ENCODE data around the gene VTA1. TPM values are rescaled to one million over a fixed set of nuclear protein-coding genes. Genes with fewer than 3 reads are reported as not detected.

VTA1 gene
- total and polyA plus RNA-seq, 4 donors: 20.1 to 29.9 (median 25.7) TPM

DNA sequence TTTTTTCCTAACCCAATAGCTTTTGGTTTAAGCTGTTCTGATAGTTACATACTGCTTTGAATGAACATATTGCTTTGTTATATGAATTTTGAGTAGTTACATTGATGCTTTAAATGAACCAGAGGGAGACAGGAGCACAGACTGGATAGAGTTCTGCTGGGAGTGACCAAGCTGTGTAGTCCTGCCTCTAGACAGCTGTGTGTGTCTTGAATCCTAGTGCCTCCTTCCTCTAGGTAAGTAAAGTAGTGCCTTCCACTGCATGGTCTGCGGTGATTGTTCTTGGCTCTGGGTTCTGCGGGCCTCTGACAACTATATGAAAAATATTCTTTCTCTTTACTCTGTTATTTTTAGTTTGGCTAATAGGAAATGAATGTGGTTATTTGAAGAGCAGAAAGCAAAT is 108.7 kb downstream of the VTA1 start:
- no peak overlapping the region for H3K4me3 ChIP-seq (ENCODE audit: low read length in 2 of 2)
- 0 to 11% methylated on average over 2 of the region's 2 CpGs for WGBS, 2 donors

DNA sequence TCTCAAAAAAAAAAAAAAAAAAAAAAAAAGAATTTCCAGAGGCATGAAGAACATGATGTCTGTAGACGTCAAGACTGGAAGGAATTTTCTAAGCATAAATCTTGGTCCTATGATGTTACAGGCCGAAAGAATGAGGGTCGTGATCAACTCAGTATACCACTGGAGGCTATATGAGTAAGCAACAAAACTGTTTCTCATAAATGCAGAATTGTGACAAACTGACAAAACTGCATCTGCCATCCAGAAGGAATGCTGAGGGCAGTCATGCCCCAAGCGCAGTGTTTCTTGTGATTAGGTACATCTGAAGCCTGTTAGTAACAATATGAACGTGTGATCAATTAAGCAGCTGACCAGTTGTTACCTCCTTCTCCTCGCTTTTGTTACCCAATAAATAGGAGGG is 111.2 kb downstream of the VTA1 start:
- ATAC-seq (ENCODE audit: low FRiP score): no peak
- no peaks in the 10 kb centered on the region for H3K9me3 ChIP-seq (ENCODE audit: control insufficient read depth, low read length)
- no peaks in the 10 kb centered on the region for H3K36me3 ChIP-seq (ENCODE audit: control insufficient read depth in 1 of 2, insufficient read depth in 2 of 2, low read length in 1 of 2)
- no peak overlapping the region for H3K4me3 ChIP-seq (ENCODE audit: low read length in 2 of 2)
- H3K27ac ChIP-seq (ENCODE audit: low read depth in 1 of 2, low read length in 2 of 2): no peak overlapping the region
- 94 to 99% methylated on average over 6 of the region's 6 CpGs for WGBS, 2 donors
- H3K4me1 ChIP-seq (ENCODE audit: control insufficient read depth in 1 of 2, insufficient read depth in 2 of 2, low read length in 2 of 2): peaks cover 5 to 8% of the 10 kb centered on the region in 2 donors
- intact Hi-C loops (cut with DNase I): no loop called here
- no peaks in the 10 kb centered on the region for H3K27me3 ChIP-seq (ENCODE audit: control insufficient read depth in 1 of 2, insufficient read depth in 2 of 2, low read length in 1 of 2)
- no peak for DNase-seq

More for the DNA sequence above, 108.7 kb downstream of the VTA1 start:
- ATAC-seq (ENCODE audit: low FRiP score) (no peak), DNase-seq (no peak)
- Histone ChIP-seq H3K36me3 (ENCODE audit: control insufficient read depth in 1 of 2, insufficient read depth in 2 of 2, low read length in 1 of 2) (no peaks in the 10 kb centered on the region), H3K27ac (ENCODE audit: low read depth in 1 of 2, low read length in 2 of 2) (peak overlapping the region in 1 of 2 donors; percentile 43), H3K4me1 (ENCODE audit: control insufficient read depth in 1 of 2, insufficient read depth in 2 of 2, low read length in 2 of 2) (peaks cover 5 to 8% of the 10 kb centered on the region in 2 donors), H3K27me3 (ENCODE audit: control insufficient read depth in 1 of 2, insufficient read depth in 2 of 2, low read length in 1 of 2) (no peaks in the 10 kb centered on the region), H3K9me3 (ENCODE audit: control insufficient read depth, low read length) (no peaks in the 10 kb centered on the region)
- intact Hi-C loops (cut with DNase I): no loop called here

DNA sequence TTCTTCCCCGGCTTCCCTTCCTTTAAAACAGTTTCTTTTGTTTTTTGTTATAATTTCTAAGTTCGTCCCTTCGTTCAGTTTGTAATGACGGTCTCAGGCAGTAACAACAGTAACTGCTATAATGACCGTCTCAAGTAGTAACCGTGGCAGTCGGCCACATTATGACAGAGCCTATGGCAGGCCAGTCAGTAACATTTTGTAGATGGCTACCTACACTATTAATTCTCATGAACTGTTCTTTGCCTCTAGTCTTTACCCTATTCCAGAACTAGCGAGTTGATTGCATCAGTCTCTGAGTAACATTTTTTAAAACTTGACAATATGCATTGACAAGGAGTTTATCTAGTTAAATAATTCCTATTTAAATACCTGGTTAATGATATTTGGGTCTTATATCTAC is 111.7 kb downstream of the VTA1 start:
- H3K36me3 ChIP-seq (ENCODE audit: control insufficient read depth in 1 of 2, insufficient read depth in 2 of 2, low read length in 1 of 2): no peaks in the 10 kb centered on the region
- H3K4me1 ChIP-seq (ENCODE audit: control insufficient read depth in 1 of 2, insufficient read depth in 2 of 2, low read length in 2 of 2): peaks cover 5 to 8% of the 10 kb centered on the region in 2 donors
- no peaks in the 10 kb centered on the region for H3K9me3 ChIP-seq (ENCODE audit: control insufficient read depth, low read length)
- H3K27me3 ChIP-seq (ENCODE audit: control insufficient read depth in 1 of 2, insufficient read depth in 2 of 2, low read length in 1 of 2): no peaks in the 10 kb centered on the region
- intact Hi-C loops (cut with DNase I): no loop called here
- H3K27ac ChIP-seq (ENCODE audit: low read depth in 1 of 2, low read length in 2 of 2): no peak overlapping the region
- DNase-seq (no peak), ATAC-seq (ENCODE audit: low FRiP score) (no peak)
- no peak overlapping the region for H3K4me3 ChIP-seq (ENCODE audit: low read length in 2 of 2)
- 47 to 60% methylated on average over 8 of the region's 8 CpGs for WGBS, 2 donors

DNA sequence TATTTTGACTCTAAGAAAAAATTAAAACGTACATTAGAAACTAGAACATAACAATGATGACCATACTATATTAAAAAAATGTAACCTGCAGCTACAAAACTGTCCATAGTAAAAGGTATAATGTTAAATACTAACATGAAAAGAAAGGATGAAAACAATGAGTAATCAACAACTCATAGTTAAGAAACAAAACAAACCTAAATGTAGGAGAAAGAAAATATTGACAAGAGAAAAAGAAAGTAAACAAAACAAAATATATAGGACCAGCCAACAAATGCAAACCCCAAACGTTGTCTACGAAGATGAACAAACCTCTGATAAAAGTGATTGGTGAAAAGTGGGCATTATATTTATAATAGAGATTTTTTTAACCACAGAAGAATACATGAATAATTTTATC is 113.7 kb downstream of the VTA1 start:
- DNase-seq (no peak), ATAC-seq (ENCODE audit: low FRiP score) (no peak)
- H3K36me3 ChIP-seq (ENCODE audit: control insufficient read depth in 1 of 2, insufficient read depth in 2 of 2, low read length in 1 of 2): no peaks in the 10 kb centered on the region
- H3K27ac ChIP-seq (ENCODE audit: low read depth in 1 of 2, low read length in 2 of 2): no peak overlapping the region
- no peaks in the 10 kb centered on the region for H3K9me3 ChIP-seq (ENCODE audit: control insufficient read depth, low read length)
- peaks cover 5 to 8% of the 10 kb centered on the region in 2 donors for H3K4me1 ChIP-seq (ENCODE audit: control insufficient read depth in 1 of 2, insufficient read depth in 2 of 2, low read length in 2 of 2)
- WGBS, 2 donors: 81 to 89% methylated on average over 3 of the region's 3 CpGs
- H3K27me3 ChIP-seq (ENCODE audit: control insufficient read depth in 1 of 2, insufficient read depth in 2 of 2, low read length in 1 of 2): no peaks in the 10 kb centered on the region
- H3K4me3 ChIP-seq (ENCODE audit: low read length in 2 of 2): no peak overlapping the region
- intact Hi-C loops (cut with DNase I): no loop called here

DNA sequence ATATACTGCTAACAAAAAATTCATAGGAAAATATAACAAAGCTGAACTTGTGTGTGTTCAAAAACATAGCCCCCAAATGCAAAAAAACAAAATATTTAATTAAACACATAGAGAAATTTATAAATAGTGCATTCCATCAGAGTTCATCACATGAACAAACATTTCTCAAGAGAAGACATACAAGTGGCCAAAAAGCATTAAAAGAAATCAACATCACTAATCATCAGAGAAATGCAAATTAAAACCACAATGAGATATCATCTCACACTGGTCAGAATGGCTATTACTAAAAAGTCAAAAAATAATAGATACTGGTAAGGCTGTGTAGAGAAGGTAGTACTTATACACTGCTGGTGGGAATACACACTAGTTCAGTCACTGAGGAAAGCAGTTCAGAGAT is 115.2 kb downstream of the VTA1 start:
- intact Hi-C loops (cut with DNase I): no loop called here

DNA sequence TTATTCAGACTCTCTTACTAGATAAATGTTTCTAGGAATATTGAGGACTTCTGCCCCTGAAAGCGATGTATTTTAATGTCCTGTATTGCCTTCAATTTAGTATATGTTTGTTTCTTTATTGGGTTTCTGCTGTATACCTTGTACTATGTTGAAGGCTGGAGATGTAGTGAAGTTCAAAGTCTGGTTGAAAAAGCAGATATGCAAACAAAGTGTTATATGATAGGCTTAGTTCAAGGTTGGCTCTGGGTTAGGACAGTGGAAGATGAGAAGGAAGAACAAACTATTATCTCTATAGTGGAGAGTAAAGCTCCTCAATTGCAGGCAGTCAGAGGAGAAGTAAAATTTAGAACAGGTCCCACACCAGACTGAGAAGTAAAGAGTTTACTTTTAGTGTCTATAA is 118.4 kb downstream of the VTA1 start:
- intact Hi-C loops (cut with DNase I): no loop called here
- Histone ChIP-seq H3K27ac (ENCODE audit: low read depth in 1 of 2, low read length in 2 of 2) (no peak overlapping the region), H3K9me3 (ENCODE audit: control insufficient read depth, low read length) (no peaks in the 10 kb centered on the region), H3K4me3 (ENCODE audit: low read length in 2 of 2) (no peak overlapping the region), H3K36me3 (ENCODE audit: control insufficient read depth in 1 of 2, insufficient read depth in 2 of 2, low read length in 1 of 2) (no peaks in the 10 kb centered on the region), H3K4me1 (ENCODE audit: control insufficient read depth in 1 of 2, insufficient read depth in 2 of 2, low read length in 2 of 2) (no peaks in the 10 kb centered on the region), H3K27me3 (ENCODE audit: control insufficient read depth in 1 of 2, insufficient read depth in 2 of 2, low read length in 1 of 2) (no peaks in the 10 kb centered on the region)
- DNase-seq: no peak
- WGBS, 2 donors: 92 to 93% methylated on average over 1 of the region's 1 CpG
- no peak for ATAC-seq (ENCODE audit: low FRiP score)

More for the DNA sequence above, 115.2 kb downstream of the VTA1 start:
- Histone ChIP-seq H3K27me3 (ENCODE audit: control insufficient read depth in 1 of 2, insufficient read depth in 2 of 2, low read length in 1 of 2) (no peaks in the 10 kb centered on the region), H3K4me3 (ENCODE audit: low read length in 2 of 2) (no peak overlapping the region), H3K36me3 (ENCODE audit: control insufficient read depth in 1 of 2, insufficient read depth in 2 of 2, low read length in 1 of 2) (no peaks in the 10 kb centered on the region), H3K9me3 (ENCODE audit: control insufficient read depth, low read length) (no peaks in the 10 kb centered on the region), H3K27ac (ENCODE audit: low read depth in 1 of 2, low read length in 2 of 2) (no peak overlapping the region), H3K4me1 (ENCODE audit: control insufficient read depth in 1 of 2, insufficient read depth in 2 of 2, low read length in 2 of 2) (peaks cover 2 to 3% of the 10 kb centered on the region in 2 donors)
- ATAC-seq (ENCODE audit: low FRiP score) (no peak), DNase-seq (no peak)

DNA sequence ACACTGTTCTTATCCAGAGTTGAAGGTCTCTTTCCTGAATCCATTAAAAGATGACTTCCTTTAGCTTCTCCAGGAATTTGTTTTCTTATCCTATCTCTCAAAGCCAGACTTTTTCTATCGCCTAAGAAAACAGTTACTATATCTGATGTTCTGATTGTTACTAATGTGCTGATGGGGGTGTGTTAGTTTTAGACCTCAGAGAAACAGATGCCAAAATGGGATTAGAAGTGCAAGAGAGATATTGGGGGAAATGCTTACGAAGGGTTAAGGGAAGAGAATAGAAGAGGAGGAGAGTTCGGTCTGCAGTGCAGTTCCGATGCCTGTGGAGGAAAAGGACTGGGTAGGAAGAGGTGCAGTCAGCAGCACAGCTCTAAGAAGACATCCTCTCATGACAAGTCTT is 119.0 kb downstream of the VTA1 start:
- Histone ChIP-seq H3K27me3 (ENCODE audit: control insufficient read depth in 1 of 2, insufficient read depth in 2 of 2, low read length in 1 of 2) (no peaks in the 10 kb centered on the region), H3K9me3 (ENCODE audit: control insufficient read depth, low read length) (no peaks in the 10 kb centered on the region), H3K27ac (ENCODE audit: low read depth in 1 of 2, low read length in 2 of 2) (no peak overlapping the region), H3K4me3 (ENCODE audit: low read length in 2 of 2) (no peak overlapping the region), H3K36me3 (ENCODE audit: control insufficient read depth in 1 of 2, insufficient read depth in 2 of 2, low read length in 1 of 2) (no peaks in the 10 kb centered on the region), H3K4me1 (ENCODE audit: control insufficient read depth in 1 of 2, insufficient read depth in 2 of 2, low read length in 2 of 2) (no peaks in the 10 kb centered on the region)
- DNase-seq: no peak
- intact Hi-C loops (cut with DNase I): no loop called here
- ATAC-seq (ENCODE audit: low FRiP score): no peak
- WGBS, 2 donors: 67 to 70% methylated on average over 4 of the region's 4 CpGs

DNA sequence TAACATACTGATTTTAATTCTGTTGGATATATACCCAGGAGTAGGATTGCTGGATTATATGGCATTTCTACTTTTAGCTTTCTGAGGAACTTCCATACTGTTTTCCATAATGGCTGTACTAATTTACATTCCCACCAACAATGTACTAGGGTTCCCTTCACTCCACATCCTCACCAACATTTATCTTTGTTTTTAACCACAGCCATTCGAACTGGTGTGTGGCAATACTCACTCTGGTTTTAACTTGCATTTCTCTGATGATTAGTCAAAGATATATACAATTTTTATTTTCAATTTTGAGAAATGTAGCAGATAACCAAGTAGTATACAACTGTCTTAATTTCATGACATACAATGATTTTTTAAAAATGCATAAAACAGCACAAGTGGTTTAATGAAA is 124.4 kb downstream of the VTA1 start:
- ATAC-seq (ENCODE audit: low FRiP score): no peak
- 79 to 80% methylated on average over 1 of the region's 1 CpG for WGBS, 2 donors

More for the DNA sequence above, 124.4 kb downstream of the VTA1 start:
- H3K9me3 ChIP-seq (ENCODE audit: control insufficient read depth, low read length): no peaks in the 10 kb centered on the region
- no peak overlapping the region for H3K27ac ChIP-seq (ENCODE audit: low read depth in 1 of 2, low read length in 2 of 2)
- H3K36me3 ChIP-seq (ENCODE audit: control insufficient read depth in 1 of 2, insufficient read depth in 2 of 2, low read length in 1 of 2): no peaks in the 10 kb centered on the region
- no peaks in the 10 kb centered on the region for H3K27me3 ChIP-seq (ENCODE audit: control insufficient read depth in 1 of 2, insufficient read depth in 2 of 2, low read length in 1 of 2)
- H3K4me3 ChIP-seq (ENCODE audit: low read length in 2 of 2): no peak overlapping the region
- DNase-seq: no peak
- no peaks in the 10 kb centered on the region for H3K4me1 ChIP-seq (ENCODE audit: control insufficient read depth in 1 of 2, insufficient read depth in 2 of 2, low read length in 2 of 2)
- intact Hi-C loops (cut with DNase I): no loop called here

All from aorta (tissue), 5 donors.